Inferior parietal cortex (tissue), 1 donor: Measurements from ENCODE around the gene SETBP1.

ENCODE experiments used
- DNase-seq: peaks from one replicate; pipeline ENCODE4 v3.0.0-alpha.2; 2016; ENCODE audit errors: extremely low spot score

The SETBP1 gene

GRCh38 chr18:44731530-44732237, 51.0 kb downstream of the SETBP1 start:
- DNase-seq, result no peak

- no peak for DNase-seq
Measured at GRCh38 chr18:44732238-44732563, 51.5 kb downstream of the SETBP1 start.

DNA sequence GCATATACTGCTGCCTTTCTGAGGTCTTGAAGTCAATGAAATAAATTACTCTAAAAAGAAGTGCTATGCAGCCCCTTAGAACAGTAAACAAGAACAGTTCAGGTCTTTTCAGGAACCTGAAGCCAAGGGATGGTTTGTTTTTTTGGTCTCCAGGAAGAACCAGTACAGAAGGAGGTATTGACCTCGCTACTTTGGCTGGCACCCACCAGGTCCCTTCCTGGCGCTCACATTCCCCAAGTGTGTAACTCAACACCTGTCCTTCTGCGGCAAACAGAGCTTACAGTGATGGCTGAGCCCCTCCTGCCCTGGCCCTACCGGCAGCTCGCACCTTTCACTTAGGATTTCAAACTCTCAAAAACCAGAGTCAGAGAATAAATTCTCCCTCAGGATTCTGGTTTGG, 51.9 kb downstream of the SETBP1 start:
- DNase-seq, result no peak

- DNase-seq, result no peak
Measured at GRCh38 chr18:44733069-44733753, 52.5 kb downstream of the SETBP1 start.

DNA sequence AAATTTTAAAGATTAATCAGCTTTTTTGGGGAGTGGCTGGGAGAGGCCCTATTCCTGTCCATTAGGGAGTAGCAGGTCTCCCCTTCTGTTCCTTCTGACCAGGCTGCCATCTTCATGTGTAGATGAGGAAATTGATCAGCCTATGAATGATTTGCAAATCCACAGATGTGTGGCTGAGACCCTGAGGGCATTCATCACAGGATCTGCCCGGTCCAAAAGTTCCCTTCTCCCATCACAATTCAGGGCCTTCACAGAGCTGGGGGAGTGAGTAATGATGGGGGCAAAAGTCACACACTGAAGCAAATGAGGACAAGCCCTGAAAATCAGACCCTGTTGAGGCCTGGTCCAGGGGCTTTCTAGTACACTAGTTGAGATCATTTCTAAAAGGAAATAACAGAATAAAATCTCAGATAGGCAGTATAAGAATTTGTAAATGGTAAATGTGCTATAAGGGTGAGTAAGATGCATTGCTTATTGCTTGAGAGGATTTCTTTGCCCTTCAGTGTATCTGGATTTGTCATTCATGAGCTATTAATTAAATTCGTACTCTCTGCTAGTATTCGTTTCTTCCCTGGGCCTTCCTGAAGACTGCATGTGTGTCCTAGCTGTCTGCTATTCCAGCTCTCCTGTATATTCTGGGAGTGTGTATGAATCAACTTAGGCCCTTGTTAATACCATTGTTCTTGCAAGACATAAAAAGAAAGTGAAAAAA, 53.2 kb downstream of the SETBP1 start:
- no peak for DNase-seq

DNA sequence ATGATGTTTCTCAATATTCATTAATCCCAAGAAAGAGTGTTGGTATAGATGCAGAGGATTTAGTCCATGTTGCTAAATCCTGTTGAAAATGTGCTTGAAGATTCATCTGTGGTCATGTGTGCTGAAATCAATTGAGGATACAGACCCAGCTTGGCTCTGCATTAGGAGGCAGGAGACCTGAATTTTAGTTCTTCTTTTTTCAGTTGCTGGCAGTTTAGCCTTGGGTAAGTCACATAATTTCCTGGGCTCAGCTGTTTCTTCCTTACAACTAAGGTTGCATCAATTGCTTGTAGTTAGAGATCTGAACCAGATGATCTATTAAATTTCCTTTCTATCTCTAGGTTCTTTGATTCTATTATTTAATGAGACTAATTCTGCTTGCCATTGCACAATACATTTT, 54.4 kb downstream of the SETBP1 start:
- no peak for DNase-seq

GRCh38 chr18:44736664-44737380, 56.1 kb downstream of the SETBP1 start:
- DNase-seq, result no peak

- no peak for DNase-seq
Measured at GRCh38 chr18:44737623-44738022, 56.9 kb downstream of the SETBP1 start.

- DNase-seq, result no peak
Measured at GRCh38 chr18:44740000-44740399, 59.3 kb downstream of the SETBP1 start.

DNA sequence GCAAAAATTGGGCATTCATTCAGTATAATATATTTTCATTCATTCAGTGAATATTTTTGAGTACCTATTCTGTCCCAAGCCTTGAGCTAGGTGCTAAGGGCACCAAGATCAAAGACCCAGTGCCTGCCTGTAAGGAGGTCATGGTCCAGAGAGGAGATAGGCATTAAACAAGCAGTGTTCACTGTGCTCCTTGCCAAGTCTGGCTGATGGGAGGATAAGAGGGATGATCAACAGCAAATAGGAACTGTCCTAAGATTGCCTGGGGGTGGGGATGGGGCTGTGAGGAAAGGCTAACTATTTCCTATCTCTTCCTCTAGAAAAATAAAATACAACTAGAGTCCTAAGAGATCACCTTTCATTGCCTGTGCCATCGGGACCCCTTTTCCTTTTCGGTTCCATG, 60.4 kb downstream of the SETBP1 start:
- DNase-seq, result no peak

- no peak for DNase-seq
Measured at GRCh38 chr18:44741511-44741910, 60.8 kb downstream of the SETBP1 start.

DNA sequence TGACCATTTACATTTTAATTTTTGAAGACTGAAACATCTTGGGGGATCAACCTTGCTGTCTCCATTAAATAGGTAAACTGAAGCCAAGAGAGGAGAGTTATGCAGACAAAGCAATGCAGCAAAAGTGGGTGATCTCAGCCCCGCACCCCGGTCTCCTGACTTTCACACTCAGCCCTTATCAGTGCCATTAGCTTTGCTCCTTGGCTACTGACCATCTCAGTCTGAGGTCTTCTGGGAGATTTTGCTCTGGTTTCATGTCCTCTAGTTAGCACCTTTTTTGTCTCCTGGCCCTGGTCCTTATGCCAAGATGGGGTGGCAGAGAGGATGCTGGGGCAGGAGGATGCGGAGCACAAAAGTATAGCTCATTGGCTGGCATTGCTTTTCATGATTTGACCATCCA, 61.4 kb downstream of the SETBP1 start:
- DNase-seq, result no peak

DNA sequence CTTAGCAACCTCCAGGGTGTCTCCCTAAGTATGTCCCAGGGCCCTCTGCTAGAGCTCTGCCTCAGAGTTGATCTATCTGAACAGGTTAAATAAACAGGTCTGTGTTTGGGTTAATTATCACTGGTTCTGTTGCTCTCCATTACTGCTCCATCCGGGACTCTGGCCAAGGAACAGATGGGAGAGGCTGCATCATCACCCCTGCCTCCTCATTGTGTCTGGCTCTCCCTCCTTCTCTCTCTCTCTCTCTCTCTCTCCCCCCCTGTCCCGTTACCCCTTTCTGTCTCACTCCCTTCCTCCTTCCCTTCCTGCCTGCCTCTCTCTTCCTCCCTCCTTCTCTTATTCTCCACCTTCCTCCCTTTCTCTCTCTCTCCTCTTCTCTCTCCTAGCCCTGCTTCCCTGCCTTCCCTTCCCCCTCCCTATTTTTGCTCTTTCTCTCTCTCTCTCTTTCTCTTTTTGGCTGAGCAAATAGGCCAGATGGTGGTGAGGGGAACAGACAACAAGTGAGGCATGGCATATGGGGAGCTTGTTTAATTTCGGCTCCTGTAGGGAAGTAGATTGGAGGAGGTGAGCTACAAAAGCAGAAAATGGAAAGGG, 62.1 kb downstream of the SETBP1 start:
- peak; percentile 65 for DNase-seq

DNA sequence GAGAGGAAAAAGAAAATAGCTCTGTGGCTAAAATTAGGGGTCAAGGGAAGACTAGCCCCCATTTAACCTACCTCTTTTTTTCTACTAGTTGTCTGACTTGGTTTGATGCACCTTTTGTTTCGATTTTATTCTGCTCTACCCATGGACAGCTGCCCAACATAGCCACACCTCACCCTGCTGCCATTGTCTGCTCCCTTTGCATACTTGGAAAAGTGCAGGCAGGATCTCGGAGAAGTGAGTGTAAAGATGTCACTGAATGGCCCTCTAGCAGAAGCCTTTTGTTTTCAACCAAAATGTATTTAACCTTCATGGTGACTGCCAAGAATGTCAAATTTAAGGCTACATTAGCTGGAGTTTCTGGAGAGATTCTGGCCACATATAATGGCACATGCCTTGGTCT, 62.9 kb downstream of the SETBP1 start:
- no peak for DNase-seq

- no peak for DNase-seq
Measured at GRCh38 chr18:44744161-44745121, 63.8 kb downstream of the SETBP1 start.

- DNase-seq, result no peak
Measured at GRCh38 chr18:44747157-44747556, 66.5 kb downstream of the SETBP1 start.

- no peak for DNase-seq
Measured at GRCh38 chr18:44748582-44748981, 67.9 kb downstream of the SETBP1 start.

DNA sequence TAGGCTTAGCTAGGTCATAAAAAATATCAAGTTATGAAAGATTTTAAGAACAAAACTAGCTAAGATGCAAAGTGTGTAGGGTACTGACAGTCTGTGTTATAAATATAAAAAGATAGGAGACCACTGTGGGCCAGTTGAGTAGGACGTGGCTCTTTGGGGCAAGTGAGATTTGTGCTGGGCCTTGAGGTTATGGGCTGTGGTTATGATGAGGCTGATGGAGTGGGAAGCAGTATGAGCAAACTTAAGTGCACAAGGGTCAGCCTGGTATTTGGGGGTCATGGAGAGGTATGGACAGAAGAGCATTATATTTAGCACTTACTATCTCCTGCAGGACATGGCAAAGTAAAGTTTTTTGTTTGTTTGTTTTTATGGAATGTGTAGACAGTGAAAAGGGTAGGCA, 70.1 kb downstream of the SETBP1 start:
- no peak for DNase-seq

DNA sequence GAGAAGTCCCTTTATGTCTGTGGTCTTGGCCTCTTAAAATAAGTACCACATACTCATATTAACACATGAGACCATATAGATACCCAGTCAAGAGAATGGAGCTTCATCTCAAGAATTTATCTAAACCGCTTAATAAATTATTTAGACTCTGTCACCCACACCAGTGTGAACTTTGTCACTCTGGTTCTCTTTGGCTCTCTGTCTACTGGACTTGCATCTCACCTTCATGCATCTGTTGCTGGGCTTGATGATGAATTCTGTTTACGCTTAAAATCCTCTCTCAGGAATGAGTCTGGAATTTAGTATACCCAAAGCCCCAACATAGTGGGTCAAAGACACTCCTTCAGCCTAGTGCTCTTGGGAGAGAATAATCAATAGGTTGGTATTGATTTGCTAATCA, 73.9 kb downstream of the SETBP1 start:
- no peak for DNase-seq

GRCh38 chr18:44758861-44759631, 78.4 kb downstream of the SETBP1 start:
- no peak for DNase-seq
